IPS-18c (cell line): ENCODE data around the gene OR1L6.

Experiments used
- H3K4me3 ChIP-seq: 2 replicates; pipeline ENCODE4 v1.7.0; 2013; ENCODE audit warnings: low read depth, mild to moderate bottlenecking, low read length, moderate library complexity; ENCODE audit not compliant: insufficient read depth
- H3K9me3 ChIP-seq: one replicate; pipeline ENCODE4 v1.6.1; 2013; ENCODE audit warnings: mild to moderate bottlenecking, low read length, moderate library complexity; ENCODE audit not compliant: control insufficient read depth, insufficient read depth

OR1L6 gene

DNA sequence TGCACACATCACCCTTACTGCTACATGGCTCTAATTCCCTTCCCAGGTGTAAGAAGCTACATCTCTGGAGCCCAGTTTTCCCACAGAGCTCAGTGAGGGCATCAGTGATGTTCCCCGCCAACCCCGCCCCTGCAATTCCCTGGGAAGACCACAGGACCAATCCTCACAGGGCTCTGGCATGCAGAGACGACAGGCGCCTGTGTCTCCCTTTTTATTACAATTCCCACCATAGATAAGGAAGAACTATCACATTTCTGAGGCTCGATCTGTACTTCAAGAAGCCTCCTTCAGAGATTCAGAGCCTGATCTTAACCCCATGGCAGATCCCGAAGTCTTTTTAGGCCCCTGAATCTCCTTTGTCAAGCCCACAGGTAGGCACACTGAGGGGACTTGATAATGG lies at the start of gene OR1L6:
Gene OR1L6, plus strand, starts transcription at position 301 of the 400 bp plus-strand sequence. CDS start 7,545 bp downstream, outside the sequence.
- Histone ChIP-seq H3K4me3 (no peak within 1 kb of the TSS), H3K9me3 (peaks cover 2% of the 10 kb centered on the region)

DNA sequence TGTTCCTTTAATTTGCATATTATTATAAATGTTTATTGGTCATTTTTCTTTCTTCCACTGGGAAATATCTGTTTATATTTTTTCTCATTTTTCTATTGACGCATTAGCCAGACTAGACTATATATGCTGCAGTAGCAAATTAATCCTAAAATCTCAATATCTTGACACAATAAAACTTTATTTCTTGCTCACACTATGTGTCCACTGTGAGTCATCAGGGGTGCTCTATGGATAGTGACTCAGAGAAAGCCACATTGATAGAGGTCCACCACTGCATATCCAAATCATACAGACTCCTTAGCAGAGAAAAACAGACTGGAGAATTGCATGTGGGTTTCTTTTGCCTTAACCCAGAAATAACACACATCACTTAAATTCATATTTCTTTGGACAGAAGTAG lies 46.4 kb upstream of the OR1L6 start:
- Histone ChIP-seq H3K9me3 (no peaks in the 10 kb centered on the region), H3K4me3 (no peak overlapping the region)

- H3K9me3 ChIP-seq: peaks cover 2% of the 10 kb centered on the region
- H3K4me3 ChIP-seq: no peak overlapping the region
Measured at GRCh38 chr9:122718038-122718437, 24.1 kb upstream of the OR1L6 start.

DNA sequence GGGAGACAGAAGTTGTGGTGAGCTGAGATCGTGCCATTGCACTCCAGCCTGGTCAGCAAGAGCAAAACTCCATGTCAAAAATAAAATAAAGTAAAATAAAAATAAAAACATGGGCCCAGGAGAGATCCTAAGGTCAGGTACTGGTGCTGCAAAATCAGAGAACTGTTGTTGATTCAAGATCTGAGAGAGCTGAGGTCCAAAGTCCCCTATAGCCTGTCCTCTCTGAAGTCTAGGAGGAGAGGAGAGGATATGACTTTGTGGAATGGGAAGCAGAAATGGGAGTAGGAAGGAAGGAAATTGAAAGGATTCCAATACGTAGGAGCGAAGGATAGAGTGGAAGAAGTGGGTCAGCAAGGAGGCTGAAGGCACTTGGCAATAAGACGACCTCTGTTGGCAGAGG lies 22.9 kb upstream of the OR1L6 start:
- peaks cover 2% of the 10 kb centered on the region for H3K9me3 ChIP-seq
- no peak overlapping the region for H3K4me3 ChIP-seq

DNA sequence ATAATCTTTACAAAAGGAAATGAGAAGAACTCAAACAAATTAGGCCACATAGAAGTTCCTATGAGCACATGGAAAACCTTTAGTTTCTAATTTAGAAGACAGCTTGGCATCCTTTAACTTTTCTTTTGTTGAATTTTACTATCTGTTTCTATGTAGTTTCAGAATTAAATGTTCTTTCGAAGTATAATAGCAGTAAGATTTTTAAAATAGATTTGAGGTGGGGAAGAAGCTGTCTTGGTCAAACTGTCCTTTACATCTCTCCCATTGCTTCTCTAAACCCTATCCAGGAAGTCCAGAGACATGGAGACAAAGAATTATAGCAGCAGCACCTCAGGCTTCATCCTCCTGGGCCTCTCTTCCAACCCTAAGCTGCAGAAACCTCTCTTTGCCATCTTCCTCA lies 18.4 kb upstream of the OR1L6 start, which contains the start of gene OR1L4:
Gene OR1L4, plus strand, starts transcription at position 301 of the 400 bp plus-strand sequence. Its CDS starts 0 bp downstream, at position 301.
- Histone ChIP-seq H3K9me3 (peaks cover 4% of the 10 kb centered on the region), H3K4me3 (no peak within 1 kb of the TSS)

GRCh38 chr9:122754825-122755224 lies 12.7 kb downstream of the OR1L6 start:
- Histone ChIP-seq H3K9me3 (peaks cover 3% of the 10 kb centered on the region), H3K4me3 (no peak overlapping the region)

DNA sequence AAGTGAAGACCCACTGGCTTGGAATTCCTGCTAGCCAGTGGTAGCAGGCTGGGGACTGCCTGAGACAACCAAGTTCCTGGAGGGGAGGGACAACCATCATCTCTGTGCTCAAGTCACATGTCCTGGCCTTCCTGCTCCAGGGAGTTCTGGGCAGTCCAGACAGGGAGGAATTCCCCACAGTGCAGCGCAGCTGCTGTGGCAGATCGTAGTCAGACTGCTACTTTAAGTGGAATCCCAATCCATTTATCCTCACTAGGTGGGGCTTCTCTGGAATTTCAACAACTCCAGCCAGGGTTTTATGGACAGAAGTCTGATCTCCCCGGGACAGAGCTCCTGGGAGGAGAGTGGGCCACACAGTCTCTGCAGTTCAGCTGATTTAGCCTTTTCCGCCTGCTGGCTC lies 25.7 kb downstream of the OR1L6 start:
- Histone ChIP-seq H3K9me3 (no peaks in the 10 kb centered on the region), H3K4me3 (no peak overlapping the region)

DNA sequence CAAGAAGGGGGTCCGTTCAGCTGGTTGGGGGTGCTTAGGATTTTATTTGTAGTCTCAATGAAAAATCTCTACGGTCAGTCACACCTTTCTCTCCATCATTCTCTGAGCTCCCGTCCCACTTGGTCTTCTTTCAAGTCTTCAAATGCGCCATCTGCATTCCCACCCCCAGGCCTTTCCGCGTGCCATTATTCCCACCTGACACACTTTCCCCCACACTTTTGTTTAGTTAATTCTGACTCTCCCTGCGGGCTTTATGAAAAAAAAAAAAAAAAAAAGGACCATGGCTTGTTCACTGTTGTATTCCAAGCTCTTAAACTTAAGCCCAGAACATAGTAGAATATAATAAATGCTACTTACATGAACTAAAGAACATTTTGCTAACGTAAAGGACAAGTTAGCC lies 34.9 kb downstream of the OR1L6 start:
- Histone ChIP-seq H3K9me3 (no peaks in the 10 kb centered on the region), H3K4me3 (no peak overlapping the region)

- Histone ChIP-seq H3K9me3 (no peaks in the 10 kb centered on the region), H3K4me3 (no peak overlapping the region)
Measured at GRCh38 chr9:122777935-122778627, 36.0 kb downstream of the OR1L6 start.

DNA sequence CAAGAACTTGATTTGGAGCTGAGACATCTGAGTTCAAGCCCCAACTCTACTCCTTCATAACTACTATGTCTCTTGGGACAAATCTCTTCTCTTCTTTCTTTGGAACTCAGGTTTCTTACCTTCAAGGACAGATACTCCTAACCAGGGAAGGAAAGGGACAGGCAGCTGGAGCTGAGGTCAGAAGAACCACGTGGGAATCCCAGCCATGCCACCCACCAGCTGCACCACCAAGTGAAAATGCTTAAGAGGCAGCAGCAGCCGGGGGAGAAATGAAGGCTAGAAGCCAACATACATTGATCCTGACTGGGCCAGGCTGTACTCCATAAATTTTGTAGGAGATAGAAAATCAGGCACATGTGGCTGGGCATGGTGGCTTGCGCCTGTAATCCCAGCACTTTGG lies 37.1 kb downstream of the OR1L6 start:
- Histone ChIP-seq H3K4me3 (no peak overlapping the region), H3K9me3 (no peaks in the 10 kb centered on the region)

GRCh38 chr9:122780026-122780425 lies 37.9 kb downstream of the OR1L6 start:
- H3K4me3 ChIP-seq: no peak overlapping the region

DNA sequence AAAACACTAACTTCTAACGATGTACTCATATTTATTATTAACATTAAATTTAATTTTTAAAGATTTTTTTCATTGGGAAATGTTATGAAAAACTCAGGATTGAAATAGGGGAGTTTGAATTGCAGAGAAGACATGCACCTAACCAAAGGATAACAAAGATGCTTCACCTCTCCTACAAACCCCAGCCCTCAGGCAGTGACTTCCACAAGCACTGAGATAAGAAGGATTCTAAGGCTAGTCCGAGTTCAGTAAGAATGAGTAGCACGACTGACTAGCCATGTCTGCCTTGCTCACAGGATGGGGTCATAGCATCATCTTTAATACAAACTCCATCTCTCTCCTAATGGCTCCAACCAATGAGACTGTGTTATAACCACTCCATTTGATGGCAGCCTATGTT lies 39.6 kb downstream of the OR1L6 start:
- Histone ChIP-seq H3K9me3 (no peaks in the 10 kb centered on the region), H3K4me3 (no peak overlapping the region)

More at GRCh38 chr9:122780026-122780425, 37.9 kb downstream of the OR1L6 start:
- no peaks in the 10 kb centered on the region for H3K9me3 ChIP-seq

DNA sequence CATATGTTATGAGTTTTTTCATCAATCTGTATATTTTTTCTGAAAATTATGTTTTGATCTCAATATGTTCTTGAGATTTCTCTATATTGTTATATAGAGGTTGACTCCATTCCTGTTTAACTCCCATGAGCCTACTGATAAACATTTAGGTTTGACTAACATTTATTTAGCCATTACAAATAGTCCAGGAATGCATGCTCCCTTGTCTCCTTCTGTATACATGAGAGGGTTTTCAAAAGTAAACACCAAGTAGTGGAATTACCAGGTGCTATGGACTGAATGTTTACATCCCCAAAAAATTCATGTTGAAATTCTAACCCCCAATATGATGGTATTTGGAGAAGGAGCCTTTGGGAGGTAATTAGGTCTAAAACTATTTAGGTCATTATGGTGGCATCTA lies 43.2 kb downstream of the OR1L6 start:
- no peaks in the 10 kb centered on the region for H3K9me3 ChIP-seq
- no peak overlapping the region for H3K4me3 ChIP-seq

- H3K9me3 ChIP-seq: no peaks in the 10 kb centered on the region
Measured at GRCh38 chr9:122786338-122786737, 44.2 kb downstream of the OR1L6 start.

DNA sequence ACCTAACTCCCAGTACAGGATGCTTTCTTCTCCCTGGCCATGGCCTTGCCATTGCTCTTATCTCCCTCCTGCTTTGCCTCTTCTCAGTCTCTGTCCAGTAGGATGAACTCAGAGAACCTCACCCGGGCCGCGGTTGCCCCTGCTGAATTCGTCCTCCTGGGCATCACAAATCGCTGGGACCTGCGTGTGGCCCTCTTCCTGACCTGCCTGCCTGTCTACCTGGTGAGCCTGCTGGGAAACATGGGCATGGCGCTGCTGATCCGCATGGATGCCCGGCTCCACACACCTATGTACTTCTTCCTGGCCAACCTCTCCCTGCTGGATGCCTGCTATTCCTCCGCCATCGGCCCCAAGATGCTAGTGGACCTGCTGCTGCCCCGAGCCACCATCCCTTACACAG lies 46.7 kb downstream of the OR1L6 start, which contains the start of gene OR5C1:
Gene OR5C1, plus strand, starts transcription at position 103 of the 400 bp plus-strand sequence. Its CDS starts 0 bp downstream, at position 103.
- Histone ChIP-seq H3K9me3 (peaks cover 3% of the 10 kb centered on the region), H3K4me3 (no peak within 1 kb of the TSS)

More at GRCh38 chr9:122786338-122786737, 44.2 kb downstream of the OR1L6 start:
- no peak overlapping the region for H3K4me3 ChIP-seq

- Histone ChIP-seq H3K4me3 (no peak overlapping the region), H3K9me3 (peaks cover 3% of the 10 kb centered on the region)
Measured at GRCh38 chr9:122789256-122790046, 47.3 kb downstream of the OR1L6 start.

DNA sequence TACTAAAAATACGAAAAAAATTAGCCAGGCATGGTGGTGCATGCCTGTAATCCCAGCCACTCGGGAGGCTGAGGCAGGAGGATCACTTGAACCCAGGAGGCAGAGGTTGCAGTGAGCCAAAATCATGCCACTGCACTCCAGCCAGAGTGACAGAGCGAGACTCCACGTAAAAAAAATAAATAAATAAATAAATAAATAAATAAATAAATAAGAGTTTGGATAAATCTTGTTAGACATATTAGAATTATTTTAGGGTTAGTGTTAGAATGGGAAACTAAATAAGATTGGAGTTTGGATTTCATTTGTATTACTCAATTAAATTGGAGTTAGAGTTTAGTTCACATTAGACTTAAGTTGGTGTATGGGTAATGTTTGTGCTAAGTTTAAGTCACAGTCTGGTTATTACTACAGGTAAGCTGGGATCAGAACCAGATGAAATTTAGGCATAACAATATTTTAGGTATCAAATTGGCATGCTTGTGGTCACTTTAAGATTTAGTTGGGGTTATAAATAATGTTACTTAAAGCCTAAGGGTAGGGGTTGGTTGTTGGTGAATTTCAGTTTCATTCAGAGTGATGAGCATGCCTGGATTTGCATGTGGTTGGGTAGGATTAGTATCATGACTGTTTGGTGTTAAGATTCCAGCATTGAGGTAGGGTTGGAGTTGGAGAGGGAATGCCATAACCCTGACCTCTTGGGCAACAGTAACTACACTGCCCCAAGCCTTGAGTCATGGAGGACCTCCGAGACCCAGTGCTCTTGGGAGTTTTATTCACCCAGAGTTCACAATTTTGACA lies 50.0 kb downstream of the OR1L6 start:
- Histone ChIP-seq H3K9me3 (peaks cover 3% of the 10 kb centered on the region), H3K4me3 (no peak overlapping the region)
